Activated CD8-positive, alpha-beta memory T cell treated with anti-CD3 and anti-CD28 coated beads, Interleukin-2, amount 50 U/mL, for 24 hours (primary cell): Measurements from ENCODE around the gene MLLT6.

Experiments
- DNase-seq: peaks from one replicate; pipeline ENCODE4 v3.0.0-alpha.2; 2020; ENCODE audit errors: extremely low read depth

MLLT6 gene

DNA sequence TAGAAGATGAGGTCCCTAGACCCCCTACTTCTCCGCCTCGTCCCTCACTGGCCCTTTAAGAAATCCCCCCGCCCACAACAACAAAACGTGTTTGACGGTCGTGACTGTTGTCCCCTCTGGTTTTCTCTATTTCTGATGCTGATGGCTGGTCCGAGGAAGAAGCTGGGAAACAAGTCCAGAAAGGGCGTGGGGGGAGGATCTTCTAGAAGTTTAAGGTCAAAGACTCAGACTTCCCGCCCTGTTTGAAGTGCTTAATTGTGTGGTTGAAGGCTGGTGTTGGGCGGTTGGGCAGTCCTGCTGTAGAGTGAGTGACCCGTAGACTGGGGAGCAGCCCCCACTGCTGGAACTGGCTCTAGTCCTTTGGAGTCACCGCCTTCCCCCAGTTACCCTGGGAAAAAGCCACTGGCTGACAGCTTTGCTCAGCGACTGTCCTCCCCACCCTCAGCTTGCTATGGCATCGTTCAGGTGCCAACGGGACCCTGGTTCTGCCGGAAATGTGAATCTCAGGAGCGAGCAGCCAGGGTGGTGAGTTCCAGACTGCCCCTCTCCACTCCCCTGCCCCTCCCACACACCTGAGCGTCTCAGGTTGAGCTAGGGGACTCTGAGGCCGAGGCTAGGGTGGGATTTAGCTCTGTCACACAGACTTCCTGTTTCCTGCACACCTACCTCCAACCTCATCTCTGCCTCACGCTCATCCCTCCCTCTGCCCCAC is 1.6 kb downstream of the MLLT6 start:
- no peak for DNase-seq

DNA sequence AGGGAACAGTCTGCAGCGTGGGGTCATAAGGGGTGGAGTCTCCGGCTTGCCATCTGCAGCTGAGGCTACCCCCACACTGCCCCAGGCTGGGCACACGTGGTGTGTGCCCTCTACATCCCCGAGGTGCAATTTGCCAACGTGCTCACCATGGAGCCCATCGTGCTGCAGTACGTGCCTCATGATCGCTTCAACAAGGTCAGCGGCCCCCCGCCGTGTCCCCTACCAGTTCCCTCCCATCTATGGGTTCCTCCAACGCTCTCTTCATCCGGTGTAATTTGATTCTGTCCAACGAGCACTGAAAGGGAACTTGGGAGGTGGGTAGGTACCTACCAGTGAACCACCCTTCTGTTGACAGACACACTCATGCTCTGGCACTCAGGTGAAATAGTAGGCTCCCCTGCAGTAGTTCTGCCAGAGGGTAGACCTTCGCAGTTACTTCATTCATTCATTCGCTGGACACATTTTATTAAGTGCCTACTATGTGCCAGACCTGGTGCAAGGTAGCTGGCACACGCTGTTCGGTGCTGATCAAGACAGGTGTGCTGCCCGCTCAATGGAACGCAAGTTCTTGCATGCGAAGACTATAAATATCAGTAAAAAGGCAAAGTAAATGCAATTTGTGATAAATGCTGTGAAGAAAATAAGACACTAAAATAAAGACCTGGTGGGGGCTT is 2.7 kb downstream of the MLLT6 start:
- DNase-seq, result no peak

DNA sequence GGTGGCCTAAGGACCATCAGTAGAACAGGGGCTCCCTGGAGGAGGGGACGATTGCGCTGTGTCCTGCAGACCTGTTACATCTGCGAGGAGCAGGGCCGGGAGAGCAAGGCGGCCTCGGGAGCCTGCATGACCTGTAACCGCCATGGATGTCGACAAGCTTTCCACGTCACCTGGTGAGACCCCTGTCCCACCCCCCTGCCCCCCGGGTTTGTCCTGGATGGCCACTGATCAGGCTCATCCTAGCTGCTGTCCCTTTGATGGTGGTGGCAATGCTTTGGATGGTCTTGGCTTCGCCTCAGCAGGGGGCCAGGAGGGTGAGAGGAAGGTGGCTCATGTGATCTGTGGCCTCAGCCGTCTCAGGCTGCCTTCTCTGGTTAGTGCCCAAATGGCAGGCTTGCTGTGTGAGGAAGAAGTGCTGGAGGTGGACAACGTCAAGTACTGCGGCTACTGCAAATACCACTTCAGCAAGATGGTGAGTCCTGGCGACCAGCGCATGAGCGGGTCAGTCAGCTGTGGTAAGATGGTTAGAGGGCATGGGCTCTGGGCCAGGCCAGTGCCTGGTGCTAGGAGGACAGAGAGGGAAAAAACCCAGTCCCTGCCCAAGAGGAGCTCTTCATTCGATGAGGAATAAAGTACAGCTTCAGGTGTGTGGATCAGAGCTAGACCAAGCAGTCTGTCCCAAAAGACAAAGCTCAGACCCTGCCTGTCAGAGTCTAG is 4.2 kb downstream of the MLLT6 start:
- DNase-seq, result no peak

DNA sequence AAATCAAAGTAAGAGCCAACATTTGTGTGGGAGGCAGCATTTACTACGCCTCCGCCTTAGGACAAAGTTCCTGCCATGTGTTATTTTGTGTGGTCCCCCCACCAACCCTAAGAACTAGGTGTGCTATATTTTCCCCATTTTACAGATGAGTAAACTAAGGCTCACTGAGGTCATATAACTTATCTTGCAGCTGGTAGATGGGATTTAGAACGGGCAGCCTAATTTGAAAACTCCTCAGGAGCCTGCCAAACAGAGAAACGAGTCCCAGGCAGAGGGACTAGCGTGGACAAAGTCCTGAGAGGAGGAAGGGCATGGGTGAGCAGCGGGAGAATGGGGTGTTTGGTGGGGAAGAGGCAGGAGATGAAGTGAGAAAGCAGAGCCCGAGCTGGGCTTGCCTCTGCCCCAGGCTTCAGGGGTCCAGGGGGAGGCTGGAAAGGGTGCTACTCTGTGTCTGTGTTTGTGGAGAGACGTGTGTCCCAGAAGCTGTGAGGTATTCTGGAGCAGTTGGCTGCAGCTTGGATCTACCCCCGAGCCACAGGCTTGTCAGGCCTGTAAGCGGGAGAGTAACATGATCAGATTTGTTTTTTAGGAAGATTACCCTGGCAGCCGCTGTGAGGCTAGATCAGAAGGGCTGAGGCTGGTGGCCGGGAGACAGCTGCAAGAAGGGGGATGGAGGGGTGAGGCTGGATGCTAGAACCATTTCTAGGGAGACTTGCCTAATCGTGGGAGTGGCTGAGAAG is 5.0 kb downstream of the MLLT6 start:
- DNase-seq, result no peak

DNA sequence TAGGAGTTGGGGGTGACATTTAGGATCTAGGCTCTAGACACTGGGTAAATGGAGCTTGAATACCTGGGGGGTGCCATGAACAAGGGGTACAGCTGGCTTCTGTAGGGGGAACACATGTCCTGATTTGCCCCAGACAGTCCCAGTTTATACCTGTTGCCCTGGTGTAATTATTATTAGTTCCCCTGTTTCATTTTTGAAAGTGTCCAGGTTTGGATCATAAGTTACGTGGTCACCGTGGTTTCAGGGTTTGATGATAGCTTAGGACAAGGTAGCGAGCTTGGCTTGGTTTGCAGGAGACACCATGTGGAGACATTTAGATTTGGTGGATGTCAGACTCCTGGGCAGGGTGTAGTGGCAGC is 5.5 kb downstream of the MLLT6 start:
- DNase-seq, result no peak

DNA sequence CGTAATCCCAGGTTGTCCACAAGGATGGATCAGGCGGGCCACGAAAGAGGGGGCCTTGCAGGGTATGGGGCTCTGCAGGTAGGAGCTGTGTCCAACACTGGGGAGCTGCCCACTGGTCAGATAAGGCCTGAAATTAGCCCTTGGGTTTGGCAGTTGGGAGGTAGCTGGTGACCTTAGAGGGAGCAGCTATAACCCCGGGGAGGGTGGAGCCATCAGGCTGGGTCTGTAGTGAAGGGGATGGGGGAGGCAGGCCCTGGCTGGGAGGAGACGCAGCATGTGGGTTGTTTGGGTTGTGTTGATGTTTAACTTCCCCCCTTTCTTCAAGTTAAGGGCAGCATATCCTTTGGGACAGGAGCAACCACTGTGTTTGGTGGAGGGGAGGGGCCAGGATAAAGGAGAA is 5.9 kb downstream of the MLLT6 start:
- no peak for DNase-seq

DNA sequence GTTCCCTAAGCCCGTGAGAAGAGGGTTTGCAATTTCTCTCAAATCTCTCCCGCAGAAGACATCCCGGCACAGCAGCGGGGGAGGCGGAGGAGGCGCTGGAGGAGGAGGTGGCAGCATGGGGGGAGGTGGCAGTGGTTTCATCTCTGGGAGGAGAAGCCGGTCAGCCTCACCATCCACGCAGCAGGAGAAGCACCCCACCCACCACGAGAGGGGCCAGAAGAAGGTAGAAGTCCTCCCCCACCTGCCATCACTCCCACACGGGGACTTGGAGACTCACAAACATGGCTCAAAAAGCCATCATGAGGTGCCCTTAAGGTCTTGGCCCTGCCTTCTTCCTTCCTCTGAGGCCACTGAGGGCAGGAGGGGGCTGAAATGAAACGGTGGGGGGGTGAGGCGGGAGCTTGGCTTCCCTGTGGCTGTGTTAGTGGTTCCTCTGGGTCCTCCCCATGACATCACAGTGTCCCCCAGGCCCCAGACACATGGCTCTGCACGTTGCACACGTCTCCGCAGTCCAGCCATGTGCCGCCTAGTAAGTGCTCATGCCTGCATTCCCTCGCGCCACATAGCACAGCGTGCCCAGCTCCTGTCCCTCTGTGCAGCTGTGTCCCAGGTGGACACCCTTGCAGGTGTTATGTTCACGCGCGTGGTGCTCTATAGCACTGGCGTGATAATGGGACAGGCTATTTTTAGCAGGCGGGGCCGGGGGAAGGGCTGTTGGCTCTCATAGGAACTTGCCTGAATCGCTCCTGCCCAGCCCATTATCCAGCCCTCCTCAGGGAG is 6.9 kb downstream of the MLLT6 start:
- no peak for DNase-seq

DNA sequence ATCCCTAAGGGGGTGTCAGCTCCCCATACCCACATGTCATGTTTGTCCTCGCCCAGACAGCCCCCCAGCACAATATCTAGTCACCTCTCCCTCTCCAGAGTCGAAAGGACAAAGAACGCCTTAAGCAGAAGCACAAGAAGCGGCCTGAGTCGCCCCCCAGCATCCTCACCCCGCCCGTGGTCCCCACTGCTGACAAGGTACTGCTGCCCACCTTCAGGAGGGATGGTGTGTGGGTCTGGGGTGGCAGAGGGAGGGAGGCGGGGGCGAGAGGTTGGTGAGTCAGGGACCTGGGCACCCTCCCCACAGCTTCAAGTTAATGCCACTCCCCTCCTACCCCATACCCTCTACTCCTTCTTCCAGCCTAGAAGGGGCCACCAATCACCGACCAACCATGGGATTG is 7.5 kb downstream of the MLLT6 start:
- DNase-seq, result no peak

DNA sequence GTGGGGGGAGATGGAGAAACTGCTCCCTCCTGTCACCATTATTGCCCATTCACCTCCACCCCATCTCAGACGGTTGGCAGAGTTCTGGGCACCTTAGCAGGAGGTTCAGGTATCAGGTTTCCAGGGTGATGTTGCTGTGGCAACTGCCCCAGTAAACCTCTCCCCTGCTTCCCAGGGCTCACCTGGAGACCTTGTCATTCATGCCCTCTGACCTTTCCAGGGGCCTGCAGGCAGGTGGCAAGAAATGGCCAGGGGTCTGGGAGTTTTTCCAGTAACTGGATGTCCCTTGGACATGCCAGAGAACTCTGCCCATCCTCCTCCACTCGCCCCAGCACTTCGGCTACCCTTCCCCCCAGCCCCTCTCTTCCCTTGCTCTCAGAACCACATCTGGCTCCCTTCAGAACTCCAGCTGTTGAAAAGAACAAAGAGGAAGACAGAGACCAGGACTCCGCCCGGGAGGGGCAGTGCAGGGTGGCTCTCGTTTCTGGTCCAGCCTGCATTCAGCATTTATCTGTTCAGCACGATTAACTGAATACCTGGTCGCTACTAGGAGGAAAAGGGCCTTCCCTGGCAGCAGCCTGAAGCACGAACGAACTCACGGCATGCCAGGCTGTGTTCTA is 8.5 kb downstream of the MLLT6 start:
- DNase-seq, result no peak

DNA sequence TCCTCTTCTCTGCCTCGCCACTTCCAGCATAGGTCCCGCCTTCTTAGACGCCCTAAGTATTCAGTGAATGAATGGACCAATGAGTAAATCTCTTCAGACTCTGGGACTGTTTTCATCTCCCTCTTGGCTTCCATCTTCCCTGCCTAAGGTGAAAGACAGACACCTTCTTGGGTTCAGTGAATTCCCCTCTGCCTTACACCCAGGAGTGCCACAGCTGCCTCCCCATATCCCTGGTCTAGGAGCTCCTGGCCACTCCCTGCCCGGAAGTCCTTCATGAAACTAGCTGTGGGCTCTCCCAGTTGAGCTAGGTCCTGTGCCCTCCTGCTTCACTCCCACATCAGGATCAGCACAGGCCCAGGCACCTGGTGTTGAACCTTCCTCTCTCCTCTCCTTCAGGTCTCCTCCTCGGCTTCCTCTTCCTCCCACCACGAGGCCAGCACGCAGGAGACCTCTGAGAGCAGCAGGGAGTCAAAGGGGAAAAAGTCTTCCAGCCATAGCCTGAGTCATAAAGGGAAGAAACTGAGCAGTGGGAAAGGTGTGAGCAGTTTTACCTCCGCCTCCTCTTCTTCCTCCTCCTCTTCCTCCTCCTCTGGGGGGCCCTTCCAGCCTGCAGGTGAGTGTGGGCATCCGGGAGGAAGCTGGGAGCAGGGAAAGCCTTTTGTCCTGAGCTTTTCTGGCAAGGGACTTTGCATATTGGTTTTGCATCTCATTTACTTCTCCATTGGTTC is 10.3 kb downstream of the MLLT6 start:
- no peak for DNase-seq

DNA sequence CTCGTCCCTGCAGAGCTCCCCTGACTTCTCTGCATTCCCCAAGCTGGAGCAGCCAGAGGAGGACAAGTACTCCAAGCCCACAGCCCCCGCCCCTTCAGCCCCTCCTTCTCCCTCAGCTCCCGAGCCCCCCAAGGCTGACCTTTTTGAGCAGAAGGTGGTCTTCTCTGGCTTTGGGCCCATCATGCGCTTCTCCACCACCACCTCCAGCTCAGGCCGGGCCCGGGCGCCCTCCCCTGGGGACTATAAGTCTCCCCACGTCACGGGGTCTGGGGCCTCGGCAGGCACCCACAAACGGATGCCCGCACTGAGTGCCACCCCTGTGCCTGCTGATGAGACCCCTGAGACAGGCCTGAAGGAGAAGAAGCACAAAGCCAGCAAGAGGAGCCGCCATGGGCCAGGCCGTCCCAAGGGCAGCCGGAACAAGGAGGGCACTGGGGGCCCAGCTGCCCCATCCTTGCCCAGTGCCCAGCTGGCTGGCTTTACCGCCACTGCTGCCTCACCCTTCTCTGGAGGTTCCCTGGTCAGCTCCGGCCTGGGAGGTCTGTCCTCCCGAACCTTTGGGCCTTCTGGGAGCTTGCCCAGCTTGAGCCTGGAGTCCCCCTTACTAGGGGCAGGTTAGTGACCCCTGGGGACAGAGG is 11.4 kb downstream of the MLLT6 start:
- DNase-seq, result no peak

DNA sequence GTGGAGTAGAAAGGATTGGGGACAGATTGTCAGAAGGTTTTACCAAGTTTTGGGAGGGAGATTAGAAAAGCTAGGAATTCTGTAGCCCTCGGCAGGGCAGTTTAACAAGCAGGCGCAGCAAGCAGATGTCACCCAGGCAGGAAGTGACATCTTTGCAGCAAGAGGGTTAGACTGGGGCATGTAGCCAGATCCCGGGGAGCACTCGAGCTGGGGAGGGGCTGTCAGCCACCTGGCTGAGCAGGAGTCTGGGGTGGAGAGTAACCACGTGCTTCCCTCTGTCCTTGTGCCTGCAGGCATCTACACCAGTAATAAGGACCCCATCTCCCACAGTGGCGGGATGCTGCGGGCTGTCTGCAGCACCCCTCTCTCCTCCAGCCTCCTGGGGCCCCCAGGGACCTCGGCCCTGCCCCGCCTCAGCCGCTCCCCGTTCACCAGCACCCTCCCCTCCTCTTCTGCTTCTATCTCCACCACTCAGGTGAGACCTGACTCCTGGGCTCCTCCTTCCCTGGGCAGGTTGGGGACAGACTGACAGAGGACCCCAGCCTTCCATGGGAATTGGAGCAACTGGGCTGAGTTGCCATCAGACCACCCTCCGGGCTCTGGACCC is 12.2 kb downstream of the MLLT6 start:
- DNase-seq, result no peak

DNA sequence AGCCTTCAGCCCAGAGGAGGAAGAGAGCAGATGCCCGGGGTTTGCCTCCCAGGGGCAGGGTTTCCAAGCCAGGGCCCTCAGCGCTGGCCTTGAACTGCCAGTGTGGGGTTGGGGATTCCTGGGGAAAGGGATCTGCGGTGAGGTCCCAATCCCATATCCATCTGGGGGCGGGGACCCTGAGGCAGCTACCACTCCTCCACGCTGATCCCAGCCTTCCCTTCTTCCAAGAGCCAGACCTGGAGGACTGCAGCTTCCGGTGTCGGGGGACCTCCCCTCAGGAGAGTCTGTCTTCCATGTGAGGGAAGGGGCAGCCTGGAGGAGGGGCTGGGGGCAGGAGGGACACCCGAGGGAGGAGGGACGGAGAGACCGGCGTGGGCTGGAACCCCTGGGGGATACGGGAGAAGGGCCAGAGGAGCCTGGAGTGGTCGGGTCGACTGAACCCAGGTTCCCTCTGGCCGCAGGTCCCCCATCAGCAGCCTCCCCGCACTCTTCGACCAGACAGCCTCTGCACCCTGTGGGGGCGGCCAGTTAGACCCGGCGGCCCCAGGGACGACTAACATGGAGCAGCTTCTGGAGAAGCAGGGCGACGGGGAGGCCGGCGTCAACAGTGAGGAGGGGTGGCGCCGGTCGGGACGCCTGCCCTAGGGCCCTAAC is 14.3 kb downstream of the MLLT6 start:
- no peak for DNase-seq

DNA sequence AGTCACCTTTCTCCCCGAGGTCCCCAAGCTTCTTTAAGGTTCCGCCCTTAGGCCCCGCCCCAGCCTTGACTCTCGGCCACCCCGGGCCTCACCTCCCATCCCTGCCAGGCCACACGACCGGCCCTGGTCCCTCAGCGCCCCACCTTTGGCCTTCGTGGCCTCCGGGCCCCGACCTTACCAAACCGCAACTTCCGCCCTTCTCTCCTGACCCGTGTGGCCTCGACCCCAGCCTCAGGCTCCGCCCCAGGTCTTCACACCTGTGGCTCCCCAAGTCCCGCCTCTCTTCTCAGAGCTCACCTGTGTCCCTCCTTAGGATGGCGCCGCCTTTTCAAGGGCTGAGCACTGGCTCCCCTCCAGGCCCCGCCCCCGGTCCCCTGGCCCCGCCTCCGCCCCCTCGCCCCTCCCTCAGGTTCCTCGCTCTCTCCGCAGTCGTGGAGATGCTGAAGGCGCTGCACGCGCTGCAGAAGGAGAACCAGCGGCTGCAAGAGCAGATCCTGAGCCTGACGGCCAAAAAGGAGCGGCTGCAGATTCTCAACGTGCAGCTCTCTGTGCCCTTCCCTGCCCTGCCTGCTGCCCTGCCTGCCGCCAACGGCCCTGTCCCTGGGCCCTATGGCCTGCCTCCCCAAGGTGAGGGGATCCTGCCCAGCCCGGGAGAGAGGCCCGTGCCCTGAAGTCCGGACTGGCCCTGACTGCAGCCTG is 15.0 kb downstream of the MLLT6 start:
- no peak for DNase-seq

DNA sequence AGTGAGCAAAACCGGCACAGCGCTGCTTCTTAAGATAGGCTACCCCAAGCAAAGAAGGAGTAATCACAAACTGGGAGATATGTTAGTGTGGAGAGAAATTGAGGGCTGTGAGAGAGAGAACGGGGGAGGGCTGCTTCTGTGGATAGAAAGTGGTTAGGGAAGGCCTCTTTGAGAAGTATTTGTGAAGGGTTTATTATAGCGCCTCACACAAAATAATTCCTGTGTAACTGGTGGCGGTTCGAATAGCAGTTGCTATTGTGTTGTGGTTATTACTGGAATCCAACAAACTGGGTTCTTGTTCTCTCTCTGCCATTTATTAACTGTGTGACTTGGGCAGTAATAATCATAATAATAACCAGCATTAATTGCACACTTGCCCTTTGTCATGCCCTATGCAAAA is 15.9 kb downstream of the MLLT6 start:
- DNase-seq, result no peak

DNA sequence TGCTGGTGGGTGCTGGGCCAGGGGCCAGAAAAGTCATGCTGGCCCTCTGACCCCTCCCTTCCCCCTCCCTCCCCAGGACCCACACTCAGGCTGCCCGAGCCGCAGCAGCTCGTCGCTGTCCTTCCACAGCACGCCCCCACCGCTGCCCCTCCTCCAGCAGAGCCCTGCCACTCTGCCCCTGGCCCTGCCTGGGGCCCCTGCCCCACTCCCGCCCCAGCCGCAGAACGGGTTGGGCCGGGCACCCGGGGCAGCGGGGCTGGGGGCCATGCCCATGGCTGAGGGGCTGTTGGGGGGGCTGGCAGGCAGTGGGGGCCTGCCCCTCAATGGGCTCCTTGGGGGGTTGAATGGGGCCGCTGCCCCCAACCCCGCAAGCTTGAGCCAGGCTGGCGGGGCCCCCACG is 16.7 kb downstream of the MLLT6 start:
- no peak for DNase-seq

DNA sequence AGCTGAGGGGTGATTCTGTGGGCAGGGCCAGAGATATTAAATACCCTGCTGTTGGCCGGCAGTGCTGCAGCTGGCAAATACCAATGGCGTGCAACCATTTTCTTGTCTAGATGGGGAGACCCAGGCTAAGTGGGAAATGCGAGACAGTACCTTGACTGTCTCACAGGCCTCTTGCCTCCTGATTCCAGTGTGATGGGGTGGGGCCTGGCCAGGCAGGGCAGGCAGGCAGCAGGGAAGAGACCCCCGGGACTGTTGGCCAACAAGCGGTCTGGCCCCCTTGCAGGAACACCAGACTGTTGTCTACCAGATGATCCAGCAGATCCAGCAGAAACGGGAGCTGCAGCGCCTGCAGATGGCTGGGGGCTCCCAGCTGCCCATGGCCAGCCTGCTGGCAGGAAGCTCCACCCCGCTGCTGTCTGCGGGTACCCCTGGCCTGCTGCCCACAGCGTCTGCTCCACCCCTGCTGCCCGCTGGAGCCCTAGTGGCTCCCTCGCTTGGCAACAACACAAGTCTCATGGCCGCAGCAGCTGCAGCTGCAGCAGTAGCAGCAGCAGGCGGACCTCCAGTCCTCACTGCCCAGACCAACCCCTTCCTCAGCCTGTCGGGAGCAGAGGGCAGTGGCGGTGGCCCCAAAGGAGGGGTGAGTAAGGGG is 19.4 kb downstream of the MLLT6 start:
- DNase-seq, result no peak

DNA sequence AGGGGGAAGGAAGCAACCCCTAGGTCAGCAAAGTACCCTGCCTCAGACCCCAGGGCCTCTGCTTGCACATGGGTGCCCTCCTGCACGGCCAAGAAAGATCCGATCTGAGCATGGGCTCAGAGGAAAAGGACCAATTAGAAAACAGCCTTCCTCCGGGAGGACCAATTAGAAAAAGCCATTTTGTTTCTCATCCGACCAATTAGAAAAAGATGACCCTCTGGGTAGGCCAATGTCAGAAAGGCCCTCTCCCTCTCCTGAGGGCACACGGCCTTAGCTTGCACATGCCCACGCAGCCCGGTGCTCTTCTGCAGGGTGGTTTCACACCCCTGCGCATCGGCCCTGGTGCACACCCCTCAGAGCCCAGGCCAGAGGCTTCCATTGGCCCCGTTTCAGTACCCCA is 20.0 kb downstream of the MLLT6 start:
- no peak for DNase-seq
